HL-60/S4 treated with retinoic acid at 250 ng/mL for 4 days and 3 days (cell line): Measurements from ENCODE around the gene PPP1R3C.

ENCODE experiments used
- in situ Hi-C: fragments of 300-500 bp; cut with MboI; formaldehyde crosslinking; loops from 2 replicates; pipeline ENCODE4 v1.7.0; 2022; ENCODE audit warnings: low sequenced_read_pairs

The PPP1R3C gene

GRCh38 chr10:91629715-91630549 lies 2.9 kb downstream of the PPP1R3C start:
- in situ Hi-C loops, result no loop called here

GRCh38 chr10:91628383-91628782 lies 4.5 kb downstream of the PPP1R3C start:
- in situ Hi-C loops, result no loop called here

- in situ Hi-C loops, result no loop called here
Measured at GRCh38 chr10:91627344-91628102, 5.3 kb downstream of the PPP1R3C start.

- in situ Hi-C loops, result no loop called here
Measured at GRCh38 chr10:91626936-91627335, 5.9 kb downstream of the PPP1R3C start.

- in situ Hi-C loops, result no loop called here
Measured at GRCh38 chr10:91624633-91625032, 8.2 kb downstream of the PPP1R3C start.

- in situ Hi-C loops, result no loop called here
Measured at GRCh38 chr10:91622601-91623000, 10.3 kb downstream of the PPP1R3C start.

- in situ Hi-C loops, result no loop called here
Measured at GRCh38 chr10:91621483-91622113, 11.3 kb downstream of the PPP1R3C start.

- in situ Hi-C loops, result no loop called here
Measured at GRCh38 chr10:91617072-91617609, 15.7 kb downstream of the PPP1R3C start.

- in situ Hi-C loops, result no loop called here
Measured at GRCh38 chr10:91616137-91616536, 16.7 kb downstream of the PPP1R3C start.

- in situ Hi-C loops, result no loop called here
Measured at GRCh38 chr10:91614225-91614624, 18.6 kb downstream of the PPP1R3C start.

- in situ Hi-C loops, result no loop called here
Measured at GRCh38 chr10:91613411-91614187, 19.3 kb downstream of the PPP1R3C start.

GRCh38 chr10:91610919-91611318 lies 22.0 kb downstream of the PPP1R3C start:
- in situ Hi-C loops, result no loop called here

GRCh38 chr10:91610444-91610843 lies 22.4 kb downstream of the PPP1R3C start:
- in situ Hi-C loops, result no loop called here

- in situ Hi-C loops, result no loop called here
Measured at GRCh38 chr10:91607646-91608403, 25.0 kb downstream of the PPP1R3C start.

- in situ Hi-C loops, result no loop called here
Measured at GRCh38 chr10:91605968-91606367, 26.9 kb downstream of the PPP1R3C start.

- in situ Hi-C loops, result no loop called here
Measured at GRCh38 chr10:91604553-91605534, 28.0 kb downstream of the PPP1R3C start.

GRCh38 chr10:91603931-91604331 lies 28.9 kb downstream of the PPP1R3C start:
- in situ Hi-C loops, result no loop called here

- in situ Hi-C loops, result no loop called here
Measured at GRCh38 chr10:91602868-91603568, 29.9 kb downstream of the PPP1R3C start.
